ENCODE results near the gene MYO19.
"Not testable (repeated sequence)": the region's sequence is repeated elsewhere in the genome, so short reads cannot be mapped to it uniquely, and the experiment has no call there.

The MYO19 gene

DNA sequence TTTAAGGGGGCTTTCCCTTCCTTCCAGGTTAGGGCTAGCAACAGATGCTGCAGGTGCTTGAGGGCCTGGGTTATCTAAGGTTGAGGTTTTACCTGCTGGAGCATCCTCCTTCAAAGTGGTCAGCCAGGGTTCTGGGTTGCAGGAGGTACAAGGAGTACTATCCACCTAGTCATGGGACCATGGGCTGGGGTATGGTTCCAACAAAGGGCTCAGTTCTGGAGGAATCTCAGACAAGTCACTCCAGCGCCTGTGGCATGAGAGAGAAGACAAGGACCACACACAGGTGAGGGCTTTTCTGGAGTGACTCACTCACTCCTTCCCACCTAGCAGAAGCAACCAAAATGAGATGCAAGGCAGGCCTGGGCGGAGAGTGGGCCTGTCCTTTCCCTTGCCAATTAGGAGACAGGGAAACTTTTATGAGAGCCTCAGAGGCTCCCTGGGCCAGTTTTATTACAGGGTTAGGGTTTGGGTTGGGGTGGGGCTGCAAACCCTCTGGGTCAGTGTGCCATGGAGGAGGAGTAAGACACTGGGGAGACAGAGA is 2.2 kb downstream of the MYO19 start:
- no peak for DNase-seq

DNA sequence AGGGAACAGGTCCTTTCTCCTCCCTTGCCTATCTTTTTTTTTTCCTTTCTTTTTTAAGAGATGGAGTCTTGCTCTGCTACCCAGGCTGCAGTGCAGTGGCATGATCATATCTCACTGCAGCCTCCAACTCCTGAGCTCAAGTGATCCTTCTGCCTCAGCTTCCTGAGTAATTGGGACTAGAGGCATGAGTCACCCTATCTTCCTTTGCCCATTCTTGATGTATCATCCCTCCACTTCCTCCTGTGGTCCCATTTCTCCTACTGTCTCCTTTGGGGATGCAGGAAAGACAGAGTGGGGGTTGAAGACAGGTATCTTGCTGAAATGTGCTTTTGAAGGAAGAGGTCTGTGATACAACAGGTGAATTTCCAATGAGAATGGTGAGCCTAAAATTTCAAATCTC is 5.5 kb downstream of the MYO19 start:
- no peak for DNase-seq

DNA sequence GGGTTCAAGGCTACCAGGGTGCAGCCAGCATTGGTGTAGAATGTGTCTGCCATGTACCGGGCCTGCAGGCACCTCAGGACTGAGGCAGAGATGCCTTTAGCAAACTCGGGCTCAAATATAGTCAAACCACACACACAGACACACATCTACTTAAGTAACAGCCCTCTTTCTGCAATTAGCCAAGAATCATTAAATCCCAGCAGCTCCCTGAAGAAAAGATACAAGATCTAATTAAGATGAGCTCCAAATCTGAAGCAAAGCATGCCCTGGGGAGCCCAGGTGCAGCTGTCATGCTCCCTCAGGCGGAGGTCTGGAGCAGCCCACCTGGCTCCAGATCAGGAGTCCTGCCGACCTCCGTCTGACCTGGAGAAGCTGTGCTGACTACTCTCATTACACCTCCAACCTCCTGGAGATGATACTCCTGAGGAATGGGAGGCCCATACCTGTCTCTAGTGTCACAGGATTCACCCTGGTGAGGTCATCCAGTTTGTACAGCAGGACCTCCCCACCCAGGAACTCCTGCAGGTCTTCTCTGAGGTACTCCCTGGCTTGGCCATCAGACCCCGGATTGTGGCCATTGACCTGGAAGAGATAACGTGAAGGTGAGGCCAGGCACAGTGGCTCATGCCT is 6.9 kb downstream of the MYO19 start:
- no peak for DNase-seq

DNA sequence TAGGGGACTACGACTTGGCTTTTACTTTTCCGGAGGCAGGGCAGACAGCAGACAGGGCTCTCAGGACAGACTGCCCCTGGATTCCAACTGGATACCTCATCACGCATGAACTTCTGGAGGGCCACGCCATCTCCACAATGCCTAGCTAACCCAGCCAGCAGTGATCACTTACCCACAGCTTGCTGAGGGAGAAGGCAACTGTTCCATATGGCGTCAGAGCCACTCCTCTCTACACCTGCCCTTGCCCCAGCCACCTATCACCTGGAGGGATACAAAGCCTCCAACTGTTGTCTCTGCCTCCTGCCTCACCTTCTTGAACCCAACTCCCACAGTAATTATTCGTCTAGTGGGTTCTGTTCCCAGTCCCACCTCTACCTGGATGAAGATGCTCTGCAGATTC is 8.8 kb downstream of the MYO19 start:
- no peak for DNase-seq

DNA sequence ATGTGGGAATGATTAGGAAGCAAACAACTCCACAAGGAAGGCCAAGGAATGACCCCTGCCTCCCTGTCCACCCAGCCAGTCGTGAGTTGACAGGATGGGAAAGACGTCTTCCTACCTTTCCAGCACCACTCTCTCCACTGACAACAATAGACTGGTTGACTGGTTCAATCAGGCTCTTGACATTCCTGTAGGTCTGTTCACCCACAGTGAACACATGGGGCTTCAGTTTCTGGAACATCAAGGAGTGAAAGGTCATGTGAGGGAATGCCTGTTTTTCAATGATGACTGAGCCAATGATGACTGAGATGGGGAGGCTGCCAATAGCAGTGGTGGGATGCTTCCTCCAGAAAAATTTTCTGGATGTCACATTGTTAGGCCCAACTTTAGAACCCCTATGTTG is 9.6 kb downstream of the MYO19 start:
- no peak for DNase-seq

DNA sequence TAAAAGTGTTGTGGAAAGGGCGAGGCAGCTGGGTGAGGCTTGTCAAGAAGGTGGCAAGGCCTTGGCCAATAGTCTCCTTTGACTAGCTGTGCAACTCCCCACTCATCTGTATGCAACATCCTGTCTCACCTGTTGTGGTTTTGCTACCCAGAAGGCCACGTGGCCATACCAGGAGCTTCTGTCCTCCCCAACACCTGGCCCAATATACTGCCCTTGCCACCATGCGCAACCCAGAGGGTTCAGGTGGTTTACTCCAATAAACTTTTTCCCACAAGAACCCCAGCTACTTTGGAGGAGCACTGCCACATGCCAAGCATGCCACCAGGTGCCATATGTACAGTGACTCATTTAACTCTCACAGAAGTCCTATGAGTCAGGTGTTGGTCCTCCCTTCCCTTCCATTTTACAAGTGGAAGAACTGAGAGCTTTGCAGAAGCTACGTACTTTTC is 10.2 kb downstream of the MYO19 start:
- no peak for DNase-seq

DNA sequence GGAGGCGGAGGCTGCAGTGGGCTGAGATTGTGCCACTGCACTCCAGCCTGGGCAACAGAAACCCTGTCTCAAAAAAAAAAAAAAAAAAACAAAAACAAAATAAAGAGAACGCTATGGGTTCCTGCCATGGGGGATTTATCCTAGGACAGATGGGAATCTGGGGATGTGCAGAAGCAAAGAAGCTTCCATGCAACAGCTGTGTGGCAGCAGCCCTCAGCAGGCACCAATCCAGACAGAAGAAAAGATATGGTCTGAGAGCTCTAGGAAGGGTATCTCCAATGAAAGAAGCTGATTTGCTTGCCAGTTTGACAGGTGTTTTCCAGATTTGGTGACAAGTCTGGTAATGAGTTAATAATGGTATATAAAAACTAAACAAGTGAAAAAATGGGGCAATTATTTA is 11.6 kb downstream of the MYO19 start:
- DNase-seq = no peak

DNA sequence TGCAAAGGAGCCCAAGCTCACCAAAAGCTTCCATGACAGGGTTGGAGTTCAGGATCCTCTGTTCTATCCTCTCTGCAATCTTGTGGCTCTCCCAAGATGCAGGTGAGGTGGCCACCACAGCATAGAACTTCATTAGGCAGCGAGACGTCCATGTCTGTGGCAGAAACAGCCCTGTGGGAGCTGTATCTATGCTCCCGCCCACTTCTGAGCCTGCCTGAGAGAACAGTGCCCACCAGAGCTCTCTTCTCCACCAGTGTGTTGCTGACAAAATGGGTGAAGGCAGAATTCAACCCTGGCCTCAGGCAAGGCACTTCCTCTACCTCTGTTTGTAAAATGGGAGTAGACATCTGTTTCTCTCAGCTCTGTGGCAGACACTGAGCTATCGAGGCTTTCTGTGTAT is 18.8 kb downstream of the MYO19 start:
- no peak for DNase-seq

DNA sequence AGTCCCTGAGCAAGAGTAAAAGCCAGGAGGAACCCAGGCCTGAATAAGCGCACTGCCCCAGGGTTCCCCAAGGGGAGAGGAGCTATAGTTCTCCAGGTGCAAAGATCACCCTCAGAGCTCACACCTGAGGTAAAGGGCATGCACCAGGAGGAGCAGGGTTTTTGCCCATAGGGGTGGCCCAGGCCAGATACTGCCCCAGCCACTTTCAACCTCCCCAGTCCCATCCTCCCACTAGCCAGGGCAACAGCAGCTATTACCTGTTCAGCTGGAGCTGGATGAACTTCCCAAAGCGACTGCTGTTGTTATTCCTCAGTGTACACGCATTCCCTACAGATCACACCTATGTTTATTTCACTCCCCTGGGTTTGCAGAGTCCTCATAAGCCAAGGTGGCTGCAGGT is 19.8 kb downstream of the MYO19 start:
- no peak for DNase-seq

DNA sequence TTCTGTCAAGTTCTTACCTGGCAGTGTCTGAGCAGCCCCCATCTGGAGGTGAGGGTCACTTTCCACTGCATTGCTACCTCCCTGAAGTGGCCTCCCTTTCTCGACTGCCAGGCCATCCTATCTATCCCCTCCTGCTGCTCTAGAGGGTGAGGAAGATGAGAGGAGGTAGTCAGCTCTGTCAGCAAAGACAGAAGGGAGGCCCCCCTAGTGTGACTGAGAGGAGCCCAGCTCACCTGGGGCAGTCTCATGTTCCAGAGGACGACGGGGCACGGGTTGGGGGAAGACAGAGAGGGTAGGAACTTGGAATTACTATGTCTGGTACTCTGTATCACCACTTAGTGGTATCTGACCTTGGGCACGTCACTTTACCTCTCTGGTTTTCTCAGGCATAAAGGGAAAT is 22.0 kb downstream of the MYO19 start:
- DNase-seq = no peak

DNA sequence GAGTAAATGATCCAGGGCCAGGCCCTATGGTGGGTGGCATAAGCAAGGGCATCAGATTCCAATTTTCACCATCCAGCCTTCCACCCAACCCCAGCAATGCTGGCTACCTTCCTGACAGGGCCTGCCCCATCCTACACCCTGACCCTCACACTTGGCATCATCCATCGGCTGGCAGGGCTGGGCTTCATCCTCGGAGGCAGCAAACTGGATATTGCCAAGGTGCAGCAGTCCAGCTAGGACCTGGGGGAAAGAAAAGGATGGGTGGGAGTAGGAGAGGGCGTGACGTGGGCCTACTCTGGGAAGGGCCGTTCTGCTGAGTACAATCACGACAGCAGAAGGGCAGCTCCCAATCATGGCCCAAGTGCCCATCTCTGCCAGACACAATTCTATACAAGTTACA is 23.5 kb downstream of the MYO19 start:
- no peak for DNase-seq

DNA sequence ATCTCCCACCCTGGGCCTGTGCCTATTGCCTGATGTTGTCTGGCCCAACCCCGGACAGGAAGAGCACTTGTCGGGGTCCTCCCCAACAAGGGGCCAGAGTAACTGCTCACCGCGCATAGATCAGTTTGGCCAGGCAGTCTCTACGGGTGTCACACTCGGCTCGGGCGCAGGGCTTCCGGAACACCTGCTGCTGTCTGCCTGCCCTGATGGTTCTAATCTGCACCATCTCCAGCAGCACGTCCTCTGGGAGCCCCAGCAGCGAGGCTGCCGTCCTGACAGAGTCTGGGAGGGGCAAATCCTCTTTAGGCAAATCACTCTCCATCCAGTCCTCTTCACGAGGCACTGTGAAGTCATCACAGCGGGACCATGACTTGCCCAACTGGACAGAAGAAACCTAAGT is 24.0 kb downstream of the MYO19 start:
- no peak for DNase-seq

DNA sequence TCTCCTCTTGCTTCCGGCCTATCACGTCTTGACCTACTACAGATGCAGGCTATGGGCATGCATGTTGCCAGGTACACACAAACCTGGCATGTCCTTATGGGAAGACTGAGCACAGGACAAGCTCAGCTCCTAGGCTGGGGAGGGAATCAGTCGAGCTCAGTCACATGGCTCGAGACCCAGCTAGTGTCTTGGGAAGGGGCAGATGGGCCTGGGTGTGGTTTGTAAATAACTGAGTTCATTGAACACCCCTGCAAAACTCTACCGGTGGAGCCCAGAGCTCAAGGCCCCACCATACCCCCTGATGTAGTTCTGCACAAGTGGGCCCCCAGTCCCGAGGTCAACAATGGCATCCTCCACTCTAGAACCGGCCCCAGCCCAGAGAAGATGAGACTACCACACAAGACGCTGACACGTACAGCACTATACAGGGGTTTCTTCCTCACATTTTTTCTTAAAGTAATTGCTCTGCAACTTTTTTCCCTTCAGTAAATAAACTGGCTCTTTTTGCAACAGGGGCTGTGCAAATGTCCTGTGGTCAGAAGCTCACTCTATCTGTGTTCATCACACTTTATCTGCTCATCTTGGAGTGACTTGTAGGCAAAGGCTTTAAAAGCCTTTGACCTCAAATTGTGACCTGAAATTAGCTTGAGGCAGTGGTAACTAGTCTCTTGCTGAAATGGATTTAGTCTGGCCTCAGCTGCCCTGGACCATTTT is 25.2 kb downstream of the MYO19 start:
- DNase-seq = no peak

DNA sequence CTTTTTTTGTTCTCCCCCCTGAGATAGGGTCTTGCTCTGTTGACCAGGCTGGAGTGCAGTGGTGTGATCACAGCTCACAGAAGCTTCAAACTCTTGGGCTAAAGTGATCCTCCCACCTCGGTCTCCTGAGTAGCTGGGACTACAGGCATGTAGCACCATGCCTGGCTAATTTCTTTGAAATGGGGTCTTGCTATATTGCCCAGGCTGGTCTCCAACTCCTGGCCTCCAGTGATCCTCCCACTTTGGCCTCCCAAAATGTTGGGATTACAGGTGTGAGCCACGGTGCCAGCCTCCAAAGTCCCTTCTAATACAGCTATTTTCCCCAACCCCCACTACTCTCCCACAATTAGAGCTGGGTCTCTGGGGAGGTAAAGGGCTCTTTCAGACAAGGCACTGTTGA is 26.2 kb downstream of the MYO19 start:
- DNase-seq = not testable (repeated sequence)

DNA sequence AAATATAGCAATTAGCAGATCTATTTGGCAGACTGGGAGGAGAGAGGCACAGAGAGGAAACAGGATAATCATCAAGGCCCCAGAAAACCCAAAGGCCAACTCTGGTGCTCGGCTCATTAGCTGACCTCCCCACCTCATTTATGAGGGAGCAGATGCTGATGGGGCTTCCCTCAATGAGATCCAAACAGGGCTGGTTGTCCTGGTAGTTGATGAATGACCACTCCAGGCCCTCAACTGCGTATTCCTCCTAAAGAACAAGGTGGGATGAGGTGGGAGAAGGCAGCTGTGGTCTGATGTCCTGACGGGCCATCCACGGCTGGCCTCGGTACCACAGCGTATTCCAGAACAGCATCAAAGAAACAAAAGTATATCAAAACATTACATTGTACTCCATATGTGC is 27.4 kb downstream of the MYO19 start:
- DNase-seq = no peak

DNA sequence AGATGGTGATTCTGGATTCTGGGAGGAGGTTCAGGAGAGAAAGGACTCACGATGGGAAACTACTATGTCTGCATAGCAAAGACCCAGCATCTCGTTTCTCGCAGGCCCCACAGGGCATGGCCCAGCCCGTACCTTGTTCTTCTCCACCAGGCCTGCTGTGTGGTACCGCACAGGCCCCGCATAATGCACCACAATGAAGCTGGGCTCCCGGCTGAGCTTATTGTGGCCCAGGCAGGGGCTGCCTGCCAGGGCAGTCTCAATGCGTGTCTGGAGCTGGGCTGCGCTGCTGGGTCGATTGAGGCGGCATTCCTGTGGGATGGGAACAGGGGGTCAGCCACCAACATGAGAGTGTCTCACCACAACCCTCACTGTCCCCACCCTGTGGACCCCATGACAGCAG is 27.8 kb downstream of the MYO19 start:
- no peak for DNase-seq

DNA sequence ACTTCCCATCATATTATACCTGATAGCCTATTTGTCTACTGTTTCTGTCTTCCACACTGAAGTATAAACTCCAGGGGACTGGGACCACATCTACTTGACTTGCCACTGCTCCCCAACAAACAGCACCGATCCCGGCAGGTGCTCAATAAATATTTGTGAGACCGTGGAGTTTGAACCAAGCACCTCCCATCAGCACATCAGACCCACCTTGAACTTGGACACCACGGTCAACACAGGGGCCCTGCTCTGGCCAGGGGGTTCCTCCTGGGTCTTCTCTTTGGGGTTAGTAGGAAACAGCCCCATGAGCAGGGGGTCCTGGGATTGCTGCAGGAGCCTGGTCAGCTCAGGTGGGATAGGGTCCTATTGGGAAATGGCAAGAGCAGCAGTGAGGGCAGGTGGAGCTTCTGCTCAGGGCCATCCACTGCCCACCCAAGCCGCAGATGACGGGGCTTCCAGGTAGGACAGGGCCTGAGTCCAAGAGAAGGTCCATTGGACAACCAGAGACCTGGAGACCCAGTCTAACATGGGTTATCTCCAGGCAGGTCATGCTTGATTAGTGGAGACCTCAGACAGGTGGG is 28.3 kb downstream of the MYO19 start:
- DNase-seq = no peak

DNA sequence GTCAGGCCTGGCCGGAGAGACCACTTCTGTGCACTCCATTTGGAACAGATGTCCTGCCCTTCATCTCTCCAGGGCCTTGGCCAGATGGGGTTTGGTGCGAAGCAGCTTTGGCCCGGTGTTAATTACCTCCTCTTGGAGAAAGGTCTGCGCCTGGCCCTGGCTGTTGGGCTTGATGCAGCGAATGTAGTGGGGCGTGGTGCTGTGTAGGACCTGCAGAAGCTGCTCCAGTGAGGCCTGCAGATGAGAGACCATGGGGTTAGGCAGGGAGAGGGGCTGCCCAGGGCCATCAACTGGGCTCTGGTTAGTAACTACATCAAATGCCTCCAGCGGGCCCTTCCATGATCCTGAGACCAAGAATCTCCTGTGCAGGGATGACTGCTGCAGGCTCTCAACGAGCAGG is 29.5 kb downstream of the MYO19 start:
- DNase-seq = no peak

DNA sequence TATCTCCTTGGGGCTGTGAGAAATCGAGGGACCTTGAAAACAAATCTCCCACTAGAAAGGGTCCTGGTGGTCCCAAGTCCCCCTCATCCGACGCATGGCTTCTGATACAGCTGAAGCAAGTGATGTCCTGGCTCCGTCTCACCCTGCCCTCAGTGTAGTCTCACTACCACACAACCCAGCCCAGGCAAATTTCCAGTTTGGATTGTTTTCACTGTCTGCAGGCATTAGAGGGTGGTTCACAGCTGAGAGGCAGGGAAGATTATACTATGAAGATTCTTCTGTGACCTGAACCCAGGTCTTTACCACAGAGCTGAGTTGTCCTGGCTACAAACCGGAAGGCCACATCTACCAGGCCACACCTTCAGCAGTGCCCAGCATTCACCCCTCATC is 30.5 kb downstream of the MYO19 start:
- no peak for DNase-seq

DNA sequence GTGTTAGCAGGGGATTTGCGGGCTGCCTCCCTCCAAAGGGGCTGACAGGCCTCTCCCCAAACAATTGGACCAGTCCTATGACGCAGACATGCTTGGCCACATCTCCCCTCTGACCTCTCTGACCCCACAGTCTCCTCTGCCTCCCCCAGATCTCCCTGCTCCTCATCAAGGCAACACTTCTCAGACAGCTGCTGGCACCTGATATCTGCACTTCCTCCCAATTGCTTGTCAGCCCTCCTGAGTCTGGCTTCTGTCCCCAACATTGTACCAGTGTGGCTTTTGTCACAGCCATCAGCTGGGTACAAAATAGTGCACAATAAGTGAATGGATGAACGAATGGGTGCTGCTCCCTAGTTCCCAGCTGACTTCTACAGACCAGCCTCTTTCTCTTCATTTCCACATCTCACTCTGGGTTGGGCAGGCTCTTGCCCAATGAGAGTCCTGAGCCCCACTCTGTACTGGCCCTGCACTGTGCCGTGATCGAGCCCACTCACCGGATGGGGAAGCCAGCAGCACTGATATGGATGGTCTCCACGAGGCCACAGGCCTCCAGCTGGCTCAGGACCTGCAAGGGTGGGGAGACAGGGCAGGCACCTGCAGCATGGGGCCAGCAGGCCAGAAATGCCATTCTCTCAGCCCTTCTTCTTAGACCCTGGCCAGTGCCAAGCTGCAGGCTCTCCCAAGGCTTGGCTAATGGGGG is 31.1 kb downstream of the MYO19 start:
- no peak for DNase-seq

DNA sequence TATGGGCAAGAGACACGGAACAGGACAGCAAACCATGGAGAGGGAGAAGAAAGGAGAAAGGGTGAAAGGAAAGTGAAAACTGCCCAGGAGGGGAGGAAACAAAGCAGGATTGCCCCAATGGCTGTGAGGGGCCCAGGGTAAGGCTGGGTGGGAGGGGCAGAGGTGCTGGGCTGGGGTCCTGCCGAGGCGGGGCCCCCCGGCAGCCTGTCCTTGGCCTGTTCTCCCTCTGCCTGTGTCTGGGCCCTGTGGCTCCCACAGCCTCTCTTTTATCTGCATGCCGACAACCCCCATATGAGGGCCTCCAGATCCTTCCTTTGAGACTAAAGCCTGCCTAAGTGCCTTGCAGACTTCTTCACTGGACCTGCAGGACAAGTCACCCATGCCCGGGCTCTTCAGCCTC is 32.7 kb downstream of the MYO19 start:
- no peak for DNase-seq

DNA sequence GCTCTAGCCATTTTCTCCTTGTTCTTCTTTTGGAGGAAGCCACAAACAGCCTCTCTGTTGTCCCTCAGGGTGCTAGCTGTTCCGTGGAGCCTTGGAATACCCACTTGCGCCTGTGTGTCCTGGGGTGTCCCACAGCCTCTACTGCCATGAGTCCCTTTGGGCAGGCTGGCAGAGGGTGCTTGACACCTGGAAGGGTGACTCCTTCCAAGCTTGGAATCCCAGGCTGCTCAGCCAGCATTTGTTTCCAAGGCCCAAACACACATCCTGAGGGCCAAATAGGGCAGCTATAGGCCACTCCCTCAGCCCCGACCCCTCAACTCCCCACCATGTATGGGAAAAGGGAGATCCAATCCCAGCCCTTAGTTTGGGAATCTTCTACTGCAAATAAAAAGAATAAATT is 33.3 kb downstream of the MYO19 start:
- DNase-seq = no peak

DNA sequence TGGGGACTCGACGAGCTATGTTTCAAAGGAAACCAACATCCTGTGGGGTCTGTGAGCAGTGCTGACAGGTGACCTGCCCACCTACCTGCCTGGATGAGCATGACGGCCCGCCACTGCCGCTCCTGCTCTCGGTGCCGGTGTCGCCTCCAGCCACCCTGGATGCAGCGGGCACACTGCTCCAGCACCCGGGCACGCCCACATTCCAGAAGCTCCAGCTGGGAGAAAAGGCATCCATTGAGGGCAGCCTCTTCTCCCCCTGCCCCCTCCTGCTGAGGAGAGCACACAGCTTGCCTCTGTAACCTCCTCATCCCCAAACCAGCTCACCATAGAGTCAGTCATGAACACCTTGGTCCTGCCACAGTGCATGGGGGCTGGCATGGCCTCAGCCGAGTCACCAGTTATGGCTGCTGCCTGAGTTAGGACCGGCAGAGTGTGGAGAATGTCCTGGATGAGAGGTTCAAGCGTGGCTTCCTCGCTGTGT is 33.9 kb downstream of the MYO19 start:
- DNase-seq = no peak
